BJ (cell line): Measurements from ENCODE around the gene CSF1. TPM values are rescaled to one million over a fixed set of nuclear protein-coding genes. Genes with fewer than 3 reads are reported as not detected.

Experiments
- CTCF ChIA-PET: fragments of 350-600 bp; formaldehyde crosslinking; extraction: SDS; loops from one replicate; lab custom pipeline; 2021; ENCODE audit warnings: antibody characterized with exemption, inconsistent platforms; lab: Yijun Ruan, JAX
- POLR2A ChIA-PET: fragments of 300-600 bp; sonication (Branson Sonifier 250); formaldehyde crosslinking; extraction: SDS; loops from one replicate; lab custom pipeline; 2021; ENCODE audit warnings: antibody characterized with exemption; lab: Charles Lee
- DNase-seq: peaks from one replicate; pipeline ENCODE4 v3.0.0-alpha.2; 2011; ENCODE audit warnings: low read depth
- H3K27me3 ChIP-seq: 2 replicates; pipeline ENCODE4 v1.6.0; 2011; ENCODE audit warnings: low read length; ENCODE audit not compliant: control insufficient read depth, insufficient read depth
- H3K36me3 ChIP-seq: 2 replicates; pipeline ENCODE4 v1.5.1; 2011; ENCODE audit warnings: low read length; ENCODE audit not compliant: control insufficient read depth, insufficient read depth
- H3K4me3 ChIP-seq: 2 replicates; pipeline ENCODE4 v1.5.1; 2011; ENCODE audit warnings: low read depth, mild to moderate bottlenecking, control low read depth, low read length
- CTCF ChIP-seq: IDR thresholded peaks from 2 replicates; pipeline ENCODE4 v1.5.1; 2011; ENCODE audit warnings: low read depth, mild to moderate bottlenecking, control low read depth, inconsistent platforms, low read length, moderate library complexity; ENCODE audit not compliant: insufficient read depth
- polyA plus RNA-seq: library from polyadenylated mRNA; depleted of rRNA; stranded (reverse); fragments of >200 nt; gene quantifications from 2 replicates; pipeline ENCODE4 v1.2.3, GENCODE V29; 2011

The CSF1 gene
- polyA plus RNA-seq, 1 experiment = 48.4 TPM

GRCh38 chr1:109906160-109906838 is 4.3 kb upstream of the CSF1 start:
- POLR2A ChIA-PET = no interaction called here
- CTCF ChIA-PET = interaction anchor here (1.2 to 3.2 kb wide), 3 partner anchors 78 to 131 kb away, joined by 3 to 10 read pairs (median 4); partner anchors contain the start of gene AHCYL1
- H3K27me3 ChIP-seq = no peaks in the 10 kb centered on the region
- no peak overlapping the region for H3K4me3 ChIP-seq
- TF ChIP-seq CTCF = no peak
- DNase-seq = no peak
- no peaks in the 10 kb centered on the region for H3K36me3 ChIP-seq

GRCh38 chr1:109906839-109907180 is 3.8 kb upstream of the CSF1 start:
- TF ChIP-seq CTCF = no peak
- Histone ChIP-seq H3K36me3 (no peaks in the 10 kb centered on the region), H3K4me3 (no peak overlapping the region), H3K27me3 (no peaks in the 10 kb centered on the region)
- POLR2A ChIA-PET = no interaction called here
- CTCF ChIA-PET = interaction anchor here (2.0 to 3.2 kb wide), 2 partner anchors 77 to 130 kb away, joined by 4 to 10 read pairs; partner anchors contain the start of gene AHCYL1
- DNase-seq = no peak

GRCh38 chr1:109907190-109907774 is 3.4 kb upstream of the CSF1 start:
- no peak for DNase-seq
- Histone ChIP-seq H3K4me3 (no peak overlapping the region), H3K27me3 (no peaks in the 10 kb centered on the region), H3K36me3 (no peaks in the 10 kb centered on the region)
- POLR2A ChIA-PET = no interaction called here
- no peak for TF ChIP-seq CTCF
- CTCF ChIA-PET = interaction anchor here (0.6 to 3.2 kb wide), 5 partner anchors 18 to 130 kb away, joined by 3 to 10 read pairs (median 3); partner anchors contain the start of gene AHCYL1

- no peak for TF ChIP-seq CTCF
- DNase-seq = no peak
- POLR2A ChIA-PET = no interaction called here
- CTCF ChIA-PET = interaction anchor here (3.2 kb wide), 1 partner anchor 75 kb away, joined by 10 read pairs; the partner anchor contains the start of gene AHCYL1
- no peaks in the 10 kb centered on the region for H3K36me3 ChIP-seq
- no peaks in the 10 kb centered on the region for H3K27me3 ChIP-seq
- no peak overlapping the region for H3K4me3 ChIP-seq
Measured at GRCh38 chr1:109908836-109909235, 1.8 kb upstream of the CSF1 start.

- no peaks in the 10 kb centered on the region for H3K36me3 ChIP-seq
- no peak overlapping the region for H3K4me3 ChIP-seq
- no peaks in the 10 kb centered on the region for H3K27me3 ChIP-seq
- POLR2A ChIA-PET = no interaction called here
- CTCF ChIA-PET = interaction anchor here (3.2 kb wide), 1 partner anchor 75 kb away, joined by 10 read pairs; the partner anchor contains the start of gene AHCYL1
- no peak for TF ChIP-seq CTCF
- no peak for DNase-seq
Measured at GRCh38 chr1:109909561-109909960, 1.1 kb upstream of the CSF1 start.
